GM12878 (cell line): ENCODE data around the gene PPP1R1B. TPM values are rescaled to one million over a fixed set of nuclear protein-coding genes. Genes with fewer than 3 reads are reported as not detected.

Experiments
- ATAC-seq: fragments of 200-7000 bp; cut with Tn5 transposase; 3 replicates; pipeline ENCODE4 v1.9.1; 2020; ENCODE audit warnings: mild to moderate bottlenecking, moderate library complexity
- BruUV-seq: library from RNA; stranded (reverse); fragments of 400-500 nt; replicated peaks from 2 replicates; lab custom pipeline; 2021; lab: Mats Ljungman, UMichigan
- CTCF ChIA-PET: fragments of 300-600 bp; sonication (Branson Sonifier 250); formaldehyde crosslinking; extraction: SDS; loops from one replicate; lab custom pipeline; 2021; ENCODE audit warnings: inconsistent platforms; lab: Yijun Ruan, JAX
- POLR2A ChIA-PET: fragments of 350-600 bp; formaldehyde crosslinking; extraction: SDS; loops from one replicate; lab custom pipeline; 2021; ENCODE audit warnings: inconsistent platforms; lab: Charles Lee
- RAD21 ChIA-PET: fragments of 300-600 bp; sonication (Branson Sonifier 250); formaldehyde crosslinking; loops from one replicate; lab custom pipeline; 2023; ENCODE audit warnings: antibody characterized with exemption; ENCODE audit not compliant: unreplicated experiment; lab: Charles Lee
- SMC1A ChIA-PET: fragments of 300-600 bp; sonication (Branson Sonifier 250); formaldehyde crosslinking; loops from one replicate; lab custom pipeline; 2023; ENCODE audit not compliant: unreplicated experiment, uncharacterized antibody; lab: Charles Lee
- DNase-seq: peaks from one replicate; pipeline ENCODE4 v3.0.0-alpha.2; 2011; ENCODE audit warnings: low read depth, low spot score
- FAIRE-seq: peaks from 3 replicates; lab custom pipeline; 2011; peaks lifted over from hg19 to GRCh38; lab: Jason Lieb, UNC
- H2AFZ ChIP-seq: 2 replicates; pipeline ENCODE4 v1.6.0; 2011; ENCODE audit warnings: low read depth, low read length, control low read depth; ENCODE audit not compliant: control insufficient read depth
- H3K27ac ChIP-seq: 2 replicates; pipeline ENCODE4 v1.5.1; 2011; ENCODE audit warnings: control low read depth; ENCODE audit not compliant: control insufficient read depth, insufficient read depth
- H3K27me3 ChIP-seq, 2 experiments: replicated peaks in 1 of 2; 2 replicates each; pipeline versions ENCODE4 v1.6.0 to v1.6.1; 2011; ENCODE audit warnings: low read length in 1 of 2; ENCODE audit not compliant: control insufficient read depth in 2 of 2, insufficient read depth in 2 of 2
- H3K36me3 ChIP-seq, 2 experiments: 2 replicates each; pipeline ENCODE4 v1.5.1; 2011; ENCODE audit warnings: low read length in 1 of 2; ENCODE audit not compliant: control insufficient read depth in 2 of 2, insufficient read depth in 2 of 2
- H3K4me1 ChIP-seq: 2 replicates; pipeline ENCODE4 v1.6.1; 2011; ENCODE audit warnings: mild to moderate bottlenecking, low read length, moderate library complexity, mixed read lengths; ENCODE audit not compliant: control insufficient read depth, insufficient read depth
- H3K4me2 ChIP-seq: 2 replicates; pipeline ENCODE4 v1.6.0; 2011; ENCODE audit warnings: control low read depth; ENCODE audit not compliant: control insufficient read depth, insufficient read depth
- H3K4me3 ChIP-seq: fragments of 200-600 bp; sonication (generic); 2 replicates; pipeline ENCODE4 v1.5.1; 2016
- H3K79me2 ChIP-seq: 2 replicates; pipeline ENCODE4 v1.6.0; 2011; ENCODE audit warnings: low read length; ENCODE audit not compliant: control insufficient read depth, insufficient read depth
- H3K9ac ChIP-seq: 2 replicates; pipeline ENCODE4 v1.8.0; 2011; ENCODE audit warnings: low read length, control low read depth, mixed read lengths; ENCODE audit not compliant: control insufficient read depth, insufficient read depth
- H3K9me3 ChIP-seq: replicated peaks from 3 replicates; pipeline ENCODE4 v1.5.1; 2011; ENCODE audit warnings: mild to moderate bottlenecking, low read length; ENCODE audit not compliant: control insufficient read depth, insufficient read depth
- H4K20me1 ChIP-seq: 2 replicates; pipeline ENCODE4 v1.6.0; 2011; ENCODE audit not compliant: control insufficient read depth, insufficient read depth
- ATF2 ChIP-seq: IDR thresholded peaks from 2 replicates; pipeline ENCODE4 v1.6.1; 2012; ENCODE audit warnings: low read length, inconsistent platforms
- BACH1 ChIP-seq: fragments of 450-650 bp; IDR thresholded peaks from 2 replicates; pipeline ENCODE4 v1.6.1; 2017; ENCODE audit warnings: mild to moderate bottlenecking, borderline replicate concordance
- BCLAF1 ChIP-seq: fragments of 450-650 bp; IDR thresholded peaks from 2 replicates; pipeline ENCODE4 v1.6.1; 2017; ENCODE audit warnings: antibody characterized with exemption, mild to moderate bottlenecking, moderate library complexity
- HCFC1 ChIP-seq: fragments of 150-350 bp; IDR thresholded peaks from 2 replicates; pipeline ENCODE4 v1.6.1; 2014; ENCODE audit warnings: low read length
- KDM1A ChIP-seq: fragments of 200-600 bp; sonication (generic); IDR thresholded peaks from 2 replicates; pipeline ENCODE4 v1.6.1; 2016; ENCODE audit warnings: borderline replicate concordance
- NKRF ChIP-seq: fragments of 450-650 bp; conservative IDR thresholded peaks from 2 replicates; pipeline ENCODE4 v1.6.1; 2017; ENCODE audit warnings: mild to moderate bottlenecking, moderate library complexity
- RELB ChIP-seq: fragments of 450-650 bp; IDR thresholded peaks from 2 replicates; pipeline ENCODE4 v1.6.1; 2017; ENCODE audit warnings: low read depth, mild to moderate bottlenecking, moderate library complexity
- ZBTB33 ChIP-seq: fragments of 450-650 bp; IDR thresholded peaks from 2 replicates; pipeline ENCODE4 v1.6.1; 2017; ENCODE audit warnings: mild to moderate bottlenecking
- WGBS: methylation state at CpG from one replicate; pipeline ENCODE4 v1.1.6; 2016; ENCODE audit warnings: low lambda C conversion rate; ENCODE audit not compliant: insufficient replicate concordance, insufficient coverage; ENCODE audit errors: missing lambda C conversion rate; 5-methylcytosine and 5-hydroxymethylcytosine counted together
- in situ Hi-C: fragments of 300-500 bp; cut with MboI; formaldehyde crosslinking; loops from 9 replicates; pipeline ENCODE4 v1.14.3; 2018; ENCODE audit warnings: mixed read lengths
- intact Hi-C: fragments of 100-400 bp; cut with micrococcal nuclease; formaldehyde crosslinking; loops from one replicate; pipeline ENCODE4 v1.14.2; 2022; ENCODE audit not compliant: unreplicated experiment
- polyA plus RNA-seq, 11 experiments: library from polyadenylated mRNA; depleted of rRNA in 4 of 11; unstranded in 6 of 11; stranded (reverse) in 5 of 11; fragments of >200 nt; fragmentation: Nextera tagmentation in 4 of 11; fragmentation: Illumina TruSeq in 1 of 11; extraction: Ambion mirVana in 4 of 11; extraction: Trizol in 1 of 11; gene quantifications; 1 replicate in 1 of 11; 2 replicates in 10 of 11; pipeline versions ENCODE4 v1.2.1 to v1.2.3, GENCODE V29; 2011 to 2016; ENCODE audit warnings: inconsistent platforms in 2 of 11, missing spikeins in 2 of 11, low read depth in 1 of 11
- total RNA-seq, 4 experiments: library from RNA; depleted of rRNA in 3 of 4; stranded (reverse); fragments of >200 nt in 3 of 4; fragmentation: Illumina TruSeq in 1 of 4; extraction: Trizol in 1 of 4; gene quantifications; 2 replicates each; pipeline versions ENCODE4 v1.2.1 to v1.2.3, GENCODE V29; 2013 to 2021

Gene PPP1R1B
- total and polyA plus RNA-seq, 10 of the 15 experiments (the other 5 are each of a cell fraction or from before 2014, with no cell fraction given), result 0.08 TPM; not detected in 9

DNA sequence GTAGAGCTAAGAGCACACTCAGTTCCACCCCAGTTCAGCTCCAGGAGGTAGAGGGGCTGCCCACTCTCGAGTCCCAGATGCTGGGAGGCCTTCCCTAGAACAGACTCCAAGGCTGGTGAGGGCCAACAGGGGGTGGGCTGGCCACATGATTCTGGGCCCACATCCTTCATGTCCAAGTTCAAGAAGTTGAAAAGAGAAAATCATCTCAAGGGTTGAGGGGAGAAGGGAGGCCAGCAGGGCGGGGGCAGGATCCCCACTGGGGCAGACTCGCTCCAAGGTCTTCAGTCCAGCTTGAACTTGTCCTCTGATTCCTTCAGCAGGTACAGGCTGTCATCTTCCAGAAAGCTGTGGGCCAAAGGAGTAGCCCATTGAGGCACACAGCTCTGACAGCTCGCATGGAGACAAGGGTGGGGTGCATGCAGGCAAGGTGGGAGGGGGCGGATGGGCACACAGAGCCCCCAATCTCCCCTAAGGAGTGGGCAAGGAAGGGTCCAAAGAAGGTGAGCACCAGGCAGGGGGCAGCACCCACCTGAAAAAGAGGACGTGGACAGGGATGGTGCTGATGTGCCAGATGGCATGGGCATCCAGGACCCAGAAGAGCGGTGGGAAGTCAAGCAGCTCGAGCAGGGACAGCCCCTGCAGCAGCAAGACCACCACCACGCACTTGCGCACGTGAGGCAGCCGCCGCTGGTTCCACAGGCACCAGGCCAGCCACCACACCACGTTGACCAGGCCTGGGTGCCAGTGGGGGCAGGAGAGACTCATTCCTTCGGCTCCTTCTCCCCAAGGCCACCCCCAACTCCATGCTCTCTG lies 46.0 kb downstream of the PPP1R1B start (continued):
- TF ChIP-seq ZBTB33, result no peak

DNA sequence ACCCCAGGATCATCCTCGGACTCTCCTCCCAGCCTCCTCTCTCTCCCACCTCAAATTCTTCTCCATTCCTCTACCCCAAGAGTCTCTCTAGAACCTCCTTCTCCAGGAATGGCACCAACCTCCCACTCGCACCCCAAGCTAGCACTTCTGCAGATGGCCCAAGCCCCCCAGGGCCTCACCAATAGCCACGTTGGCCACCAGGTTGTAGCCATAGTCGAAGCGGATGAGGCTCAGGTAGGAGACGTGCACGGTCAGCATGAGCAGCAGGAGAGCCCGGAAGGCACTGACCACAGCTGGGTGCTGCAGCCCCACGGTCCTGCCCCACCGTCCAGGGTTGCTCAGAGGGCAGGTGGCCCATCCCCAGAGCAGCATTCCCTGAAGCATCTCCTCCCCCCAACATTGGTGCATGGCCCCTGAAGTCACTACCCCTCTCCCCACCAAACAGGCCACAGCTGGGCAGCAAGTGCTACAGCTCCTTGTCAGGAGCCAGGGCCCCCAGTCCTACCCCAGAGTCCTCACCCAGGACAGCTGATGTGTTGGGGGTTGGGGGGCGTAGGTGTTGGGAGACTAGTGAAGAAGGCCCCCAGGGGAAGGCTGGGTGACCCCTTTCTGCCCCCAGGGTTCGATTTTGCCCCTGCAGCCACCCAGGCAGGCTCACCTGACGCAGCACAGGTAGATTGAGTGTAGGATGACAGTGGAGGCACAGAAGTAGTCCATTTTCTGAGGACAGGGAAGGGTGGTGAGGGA lies 46.8 kb downstream of the PPP1R1B start:
- Histone ChIP-seq H3K4me1 (peaks cover 24% of the 10 kb centered on the region), H3K4me2 (no peak overlapping the region), H3K36me3 (no peaks in the 10 kb centered on the region), H2AFZ (no peak overlapping the region), H3K4me3 (no peak overlapping the region), H3K27me3 (peaks cover 0 to 2% of the 10 kb centered on the region in 2 experiments; a peak in 2 of 4 replicates), H3K9ac (no peak overlapping the region), H3K79me2 (no peaks in the 10 kb centered on the region), H3K27ac (no peak overlapping the region), H4K20me1 (no peaks in the 10 kb centered on the region), H3K9me3 (no peaks in the 10 kb centered on the region)
- intact Hi-C loops, result no loop called here
- SMC1A ChIA-PET, result interaction anchor here (1.3 kb wide), 1 partner anchor 57 kb away, joined by 3 read pairs; the partner anchor contains the start of gene MIEN1
- POLR2A ChIA-PET, result interaction anchor here (0.5 kb wide), 1 partner anchor 257 kb away, joined by 5 read pairs; no protein-coding TSS in a partner anchor
- FAIRE-seq, result no peak
- no peak for DNase-seq
- in situ Hi-C loops, result no loop called here
- RAD21 ChIA-PET, result interaction anchor here (1.2 to 1.7 kb wide), 2 partner anchors 50 to 52 kb away, joined by 3 read pairs; no protein-coding TSS in a partner anchor
- CTCF ChIA-PET, result interaction anchor here (1.3 to 9.1 kb wide), 6 partner anchors 19 to 57 kb away, joined by 3 to 114 read pairs (median 38); partner anchors contain the start of gene MIEN1
- no peak for ATAC-seq
- no TSS peak for BruUV-seq
- 59% methylated on average over 13 of the region's 13 CpGs for WGBS
- TF ChIP-seq ATF2, result no peak
- no peak for TF ChIP-seq BCLAF1
- TF ChIP-seq NKRF, result no peak
- TF ChIP-seq KDM1A, result no peak
- TF ChIP-seq HCFC1, result no peak
- TF ChIP-seq RELB, result no peak
- no peak for TF ChIP-seq BACH1
